ENCODE results near the gene ZSWIM6.

GRCh38 chr5:61486476-61486875 is 154.4 kb downstream of the ZSWIM6 start:
- no peak for TF ChIP-seq RFX5 (IDR thresholded peaks at IDR 0.05; ENCODE audit: low read depth, low read length)
- TF ChIP-seq, protein P1, sequence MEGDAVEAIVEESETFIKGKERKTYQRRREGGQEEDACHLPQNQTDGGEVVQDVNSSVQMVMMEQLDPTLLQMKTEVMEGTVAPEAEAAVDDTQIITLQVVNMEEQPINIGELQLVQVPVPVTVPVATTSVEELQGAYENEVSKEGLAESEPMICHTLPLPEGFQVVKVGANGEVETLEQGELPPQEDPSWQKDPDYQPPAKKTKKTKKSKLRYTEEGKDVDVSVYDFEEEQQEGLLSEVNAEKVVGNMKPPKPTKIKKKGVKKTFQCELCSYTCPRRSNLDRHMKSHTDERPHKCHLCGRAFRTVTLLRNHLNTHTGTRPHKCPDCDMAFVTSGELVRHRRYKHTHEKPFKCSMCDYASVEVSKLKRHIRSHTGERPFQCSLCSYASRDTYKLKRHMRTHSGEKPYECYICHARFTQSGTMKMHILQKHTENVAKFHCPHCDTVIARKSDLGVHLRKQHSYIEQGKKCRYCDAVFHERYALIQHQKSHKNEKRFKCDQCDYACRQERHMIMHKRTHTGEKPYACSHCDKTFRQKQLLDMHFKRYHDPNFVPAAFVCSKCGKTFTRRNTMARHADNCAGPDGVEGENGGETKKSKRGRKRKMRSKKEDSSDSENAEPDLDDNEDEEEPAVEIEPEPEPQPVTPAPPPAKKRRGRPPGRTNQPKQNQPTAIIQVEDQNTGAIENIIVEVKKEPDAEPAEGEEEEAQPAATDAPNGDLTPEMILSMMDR (conservative IDR thresholded peaks at IDR 0.05; ENCODE audit: low read depth, low read length) = no peak
